HUES64 (cell line): ENCODE data around the gene STXBP2.
"Not testable (repeated sequence)": the region's sequence is repeated elsewhere in the genome, so short reads cannot be mapped to it uniquely, and the experiment has no call there.

Experiments used
- H3K27ac ChIP-seq: 2 replicates; pipeline ENCODE4 v1.7.0; 2013; ENCODE audit warnings: low read depth, low read length, inconsistent platforms
- H3K27me3 ChIP-seq: 2 replicates; pipeline ENCODE4 v1.6.1; 2013; ENCODE audit warnings: mild to moderate bottlenecking, low read length; ENCODE audit not compliant: insufficient read depth
- H3K36me3 ChIP-seq: 2 replicates; pipeline ENCODE4 v1.6.1; 2013; ENCODE audit warnings: mild to moderate bottlenecking, low read length; ENCODE audit not compliant: insufficient read depth
- H3K4me1 ChIP-seq: 2 replicates; pipeline ENCODE4 v1.6.1; 2013; ENCODE audit warnings: mild to moderate bottlenecking, low read length, moderate library complexity; ENCODE audit not compliant: insufficient read depth
- H3K4me3 ChIP-seq: 2 replicates; pipeline ENCODE4 v1.5.1; 2013; ENCODE audit warnings: mild to moderate bottlenecking, low read length, moderate library complexity
- H3K9ac ChIP-seq: 2 replicates; pipeline ENCODE4 v1.6.1; 2013; ENCODE audit warnings: mild to moderate bottlenecking, low read depth, low read length
- H3K9me3 ChIP-seq: 2 replicates; pipeline ENCODE4 v1.6.1; 2013; ENCODE audit warnings: low read depth, low read length; ENCODE audit not compliant: insufficient read depth
- WGBS: fragments of 150-250, 120-280 bp; methylation state at CpG from one replicate; pipeline ENCODE4 v1.1.7; 2013; ENCODE audit warnings: missing lambda C conversion rate; 5-methylcytosine and 5-hydroxymethylcytosine counted together

STXBP2 gene

GRCh38 chr19:7637374-7638256 is 705 bp downstream of the STXBP2 start:
- Histone ChIP-seq H3K4me3 (peak overlapping the region; percentile 82), H3K9ac (peak overlapping the region; percentile 71), H3K27me3 (peaks cover 22% of the 10 kb centered on the region), H3K4me1 (no peaks in the 10 kb centered on the region), H3K36me3 (no peaks in the 10 kb centered on the region), H3K27ac (peak overlapping the region; percentile 25; the same call in 1 of the 2 replicates), H3K9me3 (no peaks in the 10 kb centered on the region)
- 43% methylated on average over 29 of the region's 30 CpGs for WGBS

- no peak overlapping the region for H3K27ac ChIP-seq
Observed at GRCh38 chr19:7638802-7639465, 2.0 kb downstream of the STXBP2 start.

GRCh38 chr19:7639863-7640348 is 3.0 kb downstream of the STXBP2 start:
- Histone ChIP-seq H3K27me3 (peaks cover 18% of the 10 kb centered on the region), H3K4me3 (no peak overlapping the region), H3K4me1 (no peaks in the 10 kb centered on the region), H3K9ac (no peak overlapping the region), H3K36me3 (no peaks in the 10 kb centered on the region), H3K9me3 (no peaks in the 10 kb centered on the region), H3K27ac (no peak overlapping the region)
- WGBS, result 94% methylated on average over 13 of the region's 13 CpGs

More at GRCh38 chr19:7638802-7639465, 2.0 kb downstream of the STXBP2 start:
- WGBS, result 91% methylated on average over 12 of the region's 12 CpGs
- Histone ChIP-seq H3K9me3 (no peaks in the 10 kb centered on the region), H3K4me1 (no peaks in the 10 kb centered on the region), H3K4me3 (no peak overlapping the region), H3K36me3 (no peaks in the 10 kb centered on the region), H3K9ac (no peak overlapping the region), H3K27me3 (peaks cover 22% of the 10 kb centered on the region)

GRCh38 chr19:7640803-7641202 is 3.9 kb downstream of the STXBP2 start:
- no peak overlapping the region for H3K9ac ChIP-seq
- H3K27ac ChIP-seq, result no peak overlapping the region
- 95% methylated on average over 11 of the region's 11 CpGs for WGBS
- peaks cover 9% of the 10 kb centered on the region for H3K27me3 ChIP-seq
- no peaks in the 10 kb centered on the region for H3K4me1 ChIP-seq
- H3K4me3 ChIP-seq, result no peak overlapping the region
- no peaks in the 10 kb centered on the region for H3K9me3 ChIP-seq
- H3K36me3 ChIP-seq, result no peaks in the 10 kb centered on the region

- Histone ChIP-seq H3K9ac (no peak overlapping the region), H3K4me1 (no peaks in the 10 kb centered on the region), H3K27ac (no peak overlapping the region), H3K4me3 (no peak overlapping the region), H3K36me3 (no peaks in the 10 kb centered on the region), H3K27me3 (peaks cover 2% of the 10 kb centered on the region), H3K9me3 (no peaks in the 10 kb centered on the region)
- WGBS, result 90% methylated on average over 41 of the region's 43 CpGs
Observed at GRCh38 chr19:7641290-7642276, 4.7 kb downstream of the STXBP2 start.

- H3K27me3 ChIP-seq, result no peaks in the 10 kb centered on the region
- H3K36me3 ChIP-seq, result no peaks in the 10 kb centered on the region
- 95% methylated on average over 27 of the region's 27 CpGs for WGBS
- H3K9ac ChIP-seq, result no peak overlapping the region
- H3K4me3 ChIP-seq, result no peak overlapping the region
- no peaks in the 10 kb centered on the region for H3K4me1 ChIP-seq
- no peaks in the 10 kb centered on the region for H3K9me3 ChIP-seq
- H3K27ac ChIP-seq, result no peak overlapping the region
Observed at GRCh38 chr19:7642295-7643030, 5.6 kb downstream of the STXBP2 start.

GRCh38 chr19:7643031-7643415 is 6.1 kb downstream of the STXBP2 start:
- Histone ChIP-seq H3K27me3 (no peaks in the 10 kb centered on the region), H3K9me3 (no peaks in the 10 kb centered on the region), H3K4me3 (no peak overlapping the region), H3K27ac (no peak overlapping the region), H3K36me3 (no peaks in the 10 kb centered on the region), H3K9ac (no peak overlapping the region), H3K4me1 (no peaks in the 10 kb centered on the region)
- WGBS, result 95% methylated on average over 8 of the region's 8 CpGs

GRCh38 chr19:7643629-7644549 is 7.0 kb downstream of the STXBP2 start:
- not testable (repeated sequence) for H3K9me3 ChIP-seq, H3K27me3 ChIP-seq, H3K9ac ChIP-seq, H3K4me1 ChIP-seq, H3K27ac ChIP-seq, H3K36me3 ChIP-seq, H3K4me3 ChIP-seq
- 74% methylated on average over 10 of the region's 10 CpGs for WGBS

GRCh38 chr19:7644550-7644877 is 7.6 kb downstream of the STXBP2 start:
- H3K4me1 ChIP-seq, result no peaks in the 10 kb centered on the region
- H3K27me3 ChIP-seq, result no peaks in the 10 kb centered on the region
- H3K36me3 ChIP-seq, result no peaks in the 10 kb centered on the region
- WGBS, result 96% methylated on average over 20 of the region's 20 CpGs
- no peak overlapping the region for H3K27ac ChIP-seq
- H3K9me3 ChIP-seq, result no peaks in the 10 kb centered on the region
- H3K9ac ChIP-seq, result no peak overlapping the region
- H3K4me3 ChIP-seq, result no peak overlapping the region
